ENCODE data around the gene SPTAN1. TPM values are rescaled to one million over a fixed set of nuclear protein-coding genes. Genes with fewer than 3 reads are reported as not detected.
A peak's percentile ranks its signal among the peaks of the same experiment; 100 is the strongest.

Gene SPTAN1
- total RNA-seq, 1 donor from 2014 or later: 442 TPM

DNA sequence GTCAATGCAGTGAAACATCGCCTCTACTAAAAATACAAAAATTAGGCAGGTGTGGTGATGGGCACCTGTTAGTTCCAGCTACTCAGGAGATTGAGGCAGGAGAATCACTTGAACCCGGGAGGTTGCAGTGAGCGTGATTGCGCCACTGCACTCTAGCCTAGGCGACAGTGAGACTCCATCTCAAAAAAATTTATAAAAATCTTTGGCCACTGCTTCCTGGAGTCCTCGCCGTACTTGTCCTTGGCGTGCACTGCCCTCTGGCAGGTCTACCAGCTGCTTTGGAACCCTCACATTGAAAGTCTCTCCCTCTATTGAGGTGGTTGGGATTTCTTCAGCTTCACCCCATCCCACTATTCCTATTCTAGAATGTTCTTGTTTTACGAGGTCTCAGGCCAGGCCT lies 79.2 kb downstream of the SPTAN1 start:
- H3K27me3 Mint-ChIP-seq (ENCODE audit: low read depth): no peaks in the 10 kb centered on the region
- H3K4me1 Mint-ChIP-seq: peaks cover 17% of the 10 kb centered on the region
- no peak overlapping the region for H3K4me3 Mint-ChIP-seq
- H3K9me3 Mint-ChIP-seq: no peaks in the 10 kb centered on the region
- peak overlapping the region; percentile 27 for H3K27ac Mint-ChIP-seq
- peaks cover 29% of the 10 kb centered on the region for H3K36me3 Mint-ChIP-seq
- no peak for DNase-seq (ENCODE audit: low spot score in 2 of 2, unreplicated experiment in 2 of 2)
- TF ChIP-seq, protein P1, sequence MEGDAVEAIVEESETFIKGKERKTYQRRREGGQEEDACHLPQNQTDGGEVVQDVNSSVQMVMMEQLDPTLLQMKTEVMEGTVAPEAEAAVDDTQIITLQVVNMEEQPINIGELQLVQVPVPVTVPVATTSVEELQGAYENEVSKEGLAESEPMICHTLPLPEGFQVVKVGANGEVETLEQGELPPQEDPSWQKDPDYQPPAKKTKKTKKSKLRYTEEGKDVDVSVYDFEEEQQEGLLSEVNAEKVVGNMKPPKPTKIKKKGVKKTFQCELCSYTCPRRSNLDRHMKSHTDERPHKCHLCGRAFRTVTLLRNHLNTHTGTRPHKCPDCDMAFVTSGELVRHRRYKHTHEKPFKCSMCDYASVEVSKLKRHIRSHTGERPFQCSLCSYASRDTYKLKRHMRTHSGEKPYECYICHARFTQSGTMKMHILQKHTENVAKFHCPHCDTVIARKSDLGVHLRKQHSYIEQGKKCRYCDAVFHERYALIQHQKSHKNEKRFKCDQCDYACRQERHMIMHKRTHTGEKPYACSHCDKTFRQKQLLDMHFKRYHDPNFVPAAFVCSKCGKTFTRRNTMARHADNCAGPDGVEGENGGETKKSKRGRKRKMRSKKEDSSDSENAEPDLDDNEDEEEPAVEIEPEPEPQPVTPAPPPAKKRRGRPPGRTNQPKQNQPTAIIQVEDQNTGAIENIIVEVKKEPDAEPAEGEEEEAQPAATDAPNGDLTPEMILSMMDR (IDR thresholded peaks at IDR 0.05; ENCODE audit: unreplicated experiment): no peak

DNA sequence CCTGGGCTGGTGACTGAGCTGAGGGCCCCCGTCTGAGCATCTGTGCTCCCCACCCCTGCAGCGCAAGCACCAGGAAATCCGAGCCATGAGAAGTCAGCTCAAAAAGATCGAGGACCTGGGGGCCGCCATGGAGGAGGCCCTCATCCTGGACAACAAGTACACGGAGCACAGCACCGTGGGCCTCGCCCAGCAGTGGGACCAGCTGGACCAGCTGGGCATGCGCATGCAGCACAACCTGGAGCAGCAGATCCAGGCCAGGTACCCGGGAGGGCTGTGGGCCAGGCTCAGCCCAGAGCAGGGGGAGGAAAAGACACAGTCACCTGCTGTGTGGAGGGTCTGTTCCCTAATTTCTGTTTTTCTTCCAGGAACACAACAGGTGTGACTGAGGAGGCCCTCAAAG lies 79.7 kb downstream of the SPTAN1 start:
- no peaks in the 10 kb centered on the region for H3K9me3 Mint-ChIP-seq
- H3K4me1 Mint-ChIP-seq: peaks cover 17% of the 10 kb centered on the region
- no peak for DNase-seq (ENCODE audit: low spot score in 2 of 2, unreplicated experiment in 2 of 2)
- H3K27ac Mint-ChIP-seq: peak overlapping the region; percentile 27
- TF ChIP-seq, protein P1 (IDR thresholded peaks at IDR 0.05; ENCODE audit: unreplicated experiment): no peak
- no peaks in the 10 kb centered on the region for H3K27me3 Mint-ChIP-seq (ENCODE audit: low read depth)
- peaks cover 29% of the 10 kb centered on the region for H3K36me3 Mint-ChIP-seq
- H3K4me3 Mint-ChIP-seq: no peak overlapping the region

DNA sequence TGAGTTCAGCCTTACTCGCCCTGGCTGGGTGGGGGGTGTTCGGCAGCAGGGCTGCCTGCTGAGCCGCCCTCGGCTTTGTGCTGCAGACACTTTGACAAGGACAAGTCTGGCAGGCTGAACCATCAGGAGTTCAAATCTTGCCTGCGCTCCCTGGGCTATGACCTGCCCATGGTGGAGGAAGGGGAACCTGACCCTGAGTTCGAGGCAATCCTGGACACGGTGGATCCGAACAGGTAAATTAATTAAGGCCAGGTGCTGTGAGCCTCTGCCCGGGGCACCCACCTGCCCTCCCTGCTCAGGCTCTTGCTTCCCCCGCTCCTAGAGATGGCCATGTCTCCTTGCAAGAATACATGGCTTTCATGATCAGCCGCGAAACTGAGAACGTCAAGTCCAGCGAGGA lies 80.1 kb downstream of the SPTAN1 start:
- peaks cover 28% of the 10 kb centered on the region for H3K36me3 Mint-ChIP-seq
- TF ChIP-seq, protein P1 (IDR thresholded peaks at IDR 0.05; ENCODE audit: unreplicated experiment): no peak
- no peak overlapping the region for H3K27ac Mint-ChIP-seq

DNA sequence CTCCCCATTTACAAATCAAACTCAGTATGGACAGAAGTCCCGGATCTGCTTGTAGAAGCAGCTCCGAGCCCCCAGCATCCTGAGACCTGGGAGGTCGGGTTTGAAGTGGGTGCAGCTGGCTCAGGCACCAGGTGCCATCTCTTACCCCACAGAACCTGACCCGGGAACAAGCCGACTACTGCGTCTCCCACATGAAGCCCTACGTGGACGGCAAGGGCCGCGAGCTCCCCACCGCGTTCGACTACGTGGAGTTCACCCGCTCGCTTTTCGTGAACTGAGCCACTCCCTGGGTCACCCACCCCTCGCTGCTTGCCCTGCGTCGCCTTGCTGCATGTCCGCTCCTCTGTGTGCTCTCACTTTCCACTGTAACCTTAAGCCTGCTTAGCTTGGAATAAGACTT lies 80.7 kb downstream of the SPTAN1 start:
- Mint-ChIP-seq H3K27ac (peak overlapping the region; percentile 67), H3K36me3 (peaks cover 25% of the 10 kb centered on the region), H3K4me1 (peaks cover 17% of the 10 kb centered on the region), H3K9me3 (no peaks in the 10 kb centered on the region), H3K27me3 (ENCODE audit: low read depth) (no peaks in the 10 kb centered on the region), H3K4me3 (no peak overlapping the region)
- TF ChIP-seq, protein P1 (IDR thresholded peaks at IDR 0.05; ENCODE audit: unreplicated experiment): no peak
- no peak for DNase-seq (ENCODE audit: low spot score in 2 of 2, unreplicated experiment in 2 of 2)

More for the DNA sequence above, 80.1 kb downstream of the SPTAN1 start:
- DNase-seq (ENCODE audit: low spot score in 2 of 2, unreplicated experiment in 2 of 2): no peak
- H3K4me3 Mint-ChIP-seq: no peak overlapping the region
- H3K27me3 Mint-ChIP-seq (ENCODE audit: low read depth): no peaks in the 10 kb centered on the region
- H3K4me1 Mint-ChIP-seq: peaks cover 17% of the 10 kb centered on the region
- H3K9me3 Mint-ChIP-seq: no peaks in the 10 kb centered on the region

DNA sequence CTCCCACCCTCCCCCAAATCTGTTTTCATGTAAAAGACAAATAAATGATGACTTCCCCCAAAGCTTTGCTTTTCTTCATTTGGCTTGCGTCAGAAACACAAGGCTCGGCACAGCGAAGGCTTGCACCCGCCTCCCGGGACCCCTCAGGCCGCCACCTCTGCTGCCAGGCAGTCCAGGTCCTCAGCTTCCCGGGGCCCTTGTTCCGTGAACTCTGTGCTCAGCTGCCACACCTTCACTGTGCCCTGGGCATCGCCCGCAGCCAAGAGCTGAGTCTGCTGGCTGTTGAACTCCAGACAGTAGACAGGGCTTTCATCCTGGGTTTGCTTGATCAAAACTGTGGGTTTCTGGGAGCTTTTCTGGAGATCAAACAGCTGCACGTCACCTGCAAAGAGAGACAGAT lies 81.2 kb downstream of the SPTAN1 start:
- Mint-ChIP-seq H3K36me3 (peaks cover 27% of the 10 kb centered on the region), H3K4me3 (no peak overlapping the region), H3K27ac (peak overlapping the region; percentile 67)

More for the DNA sequence above, 81.2 kb downstream of the SPTAN1 start:
- TF ChIP-seq, protein P1 (IDR thresholded peaks at IDR 0.05; ENCODE audit: unreplicated experiment): no peak
- DNase-seq (ENCODE audit: low spot score in 2 of 2, unreplicated experiment in 2 of 2): no peak
- Mint-ChIP-seq H3K4me1 (peaks cover 17% of the 10 kb centered on the region), H3K9me3 (no peaks in the 10 kb centered on the region), H3K27me3 (ENCODE audit: low read depth) (no peaks in the 10 kb centered on the region)
